A549 (cell line): ENCODE measurements around the gene CASK. TPM values are rescaled to one million over a fixed set of nuclear protein-coding genes. Genes with fewer than 3 reads are reported as not detected.

ENCODE experiments used
- ATAC-seq, 2 experiments: fragments of 200-7000 bp in 1 of 2; fragments of >200 bp in 1 of 2; cut with Nextera tagmentation in 1 of 2; cut with Tn5 transposase in 1 of 2; 3 replicates each; pipeline versions ENCODE4 v1.8.0 to v1.9.1; 2018 to 2020; ENCODE audit warnings: mild to moderate bottlenecking in 1 of 2, moderate library complexity in 1 of 2
- CTCF ChIA-PET: fragments of 300-600 bp; sonication (Branson Sonifier 250); formaldehyde crosslinking; extraction: SDS; loops from one replicate; lab custom pipeline; 2021; ENCODE audit warnings: antibody characterized with exemption, inconsistent platforms; lab: Yijun Ruan, JAX
- POLR2A ChIA-PET: fragments of 350-600 bp; formaldehyde crosslinking; extraction: SDS; loops from one replicate; lab custom pipeline; 2021; ENCODE audit warnings: antibody characterized with exemption, inconsistent platforms; lab: Yijun Ruan, JAX
- DNase-seq, 2 experiments: peaks; one replicate each; pipeline versions ENCODE4 v3.0.0 to v3.0.0-alpha.2; 2011 to 2016; ENCODE audit warnings: low read depth in 1 of 2, low spot score in 1 of 2
- FAIRE-seq: peaks from 2 replicates; lab custom pipeline; 2011; peaks lifted over from hg19 to GRCh38; lab: Jason Lieb, UNC
- H3K27ac ChIP-seq, 2 experiments: fragments of >200 bp; sonication (Bioruptor Twin); formaldehyde crosslinking; 3 replicates each; pipeline ENCODE4 v1.5.1; 2016 to 2017
- H3K4me1 ChIP-seq: fragments of >200 bp; sonication (Bioruptor Twin); formaldehyde crosslinking; 3 replicates; pipeline ENCODE4 v1.6.1; 2016
- H3K4me2 ChIP-seq: fragments of >200 bp; sonication (Bioruptor Twin); formaldehyde crosslinking; 3 replicates; pipeline ENCODE4 v1.6.1; 2016
- H3K4me3 ChIP-seq: fragments of >200 bp; sonication (Bioruptor Twin); formaldehyde crosslinking; 3 replicates; pipeline ENCODE4 v1.5.1; 2016
- H3K9me3 ChIP-seq: fragments of >200 bp; sonication (Bioruptor Twin); formaldehyde crosslinking; 3 replicates; pipeline ENCODE4 v1.6.1; 2016
- BCL3 ChIP-seq: fragments of >200 bp; sonication (Bioruptor Twin); formaldehyde crosslinking; IDR thresholded peaks from 3 replicates; pipeline ENCODE4 v1.6.1; 2016
- CBX2 ChIP-seq: fragments of 200-600 bp; sonication (generic); IDR thresholded peaks from 2 replicates; pipeline ENCODE4 v1.6.1; 2016; ENCODE audit warnings: low read depth, mild to moderate bottlenecking, borderline replicate concordance
- CHD4 ChIP-seq: fragments of 200-600 bp; sonication (generic); IDR thresholded peaks from 2 replicates; pipeline ENCODE4 v1.6.1; 2016; ENCODE audit warnings: antibody characterized with exemption, mild to moderate bottlenecking, borderline replicate concordance
- CTCF ChIP-seq: fragments of >200 bp; sonication (Bioruptor Twin); formaldehyde crosslinking; IDR thresholded peaks from 3 replicates; pipeline ENCODE4 v1.5.1; 2016
- EHMT2 ChIP-seq: fragments of 200-600 bp; sonication (generic); IDR thresholded peaks from 2 replicates; pipeline ENCODE4 v1.6.1; 2016; ENCODE audit warnings: antibody characterized with exemption, low read depth, mild to moderate bottlenecking, moderate library complexity
- ELK1 ChIP-seq: fragments of 150-350 bp; IDR thresholded peaks from 2 replicates; pipeline ENCODE4 v1.6.1; 2014; ENCODE audit warnings: low read depth, mild to moderate bottlenecking, low read length
- EP300 ChIP-seq, 2 experiments: fragments of >200 bp; sonication (Bioruptor Twin); formaldehyde crosslinking; IDR thresholded peaks; 2 replicates in 1 of 2; 3 replicates in 1 of 2; pipeline ENCODE4 v1.6.1; 2016 to 2017
- ESRRA ChIP-seq: fragments of 150-350 bp; IDR thresholded peaks from 2 replicates; pipeline ENCODE4 v1.6.1; 2014; ENCODE audit warnings: mild to moderate bottlenecking, low read length, borderline replicate concordance
- FOXS1 ChIP-seq: fragments of 250-450 bp; sonication (Bioruptor Pico); IDR thresholded peaks from 2 replicates; pipeline ENCODE4 v1.5.0; 2020; ENCODE audit warnings: mild to moderate bottlenecking, moderate library complexity
- HES2 ChIP-seq: fragments of >200 bp; sonication (Bioruptor Twin); formaldehyde crosslinking; IDR thresholded peaks from 2 replicates; pipeline ENCODE4 v1.6.1; 2016
- HEYL ChIP-seq: fragments of 250-450 bp; sonication (Bioruptor Pico); IDR thresholded peaks from 2 replicates; pipeline ENCODE4 v1.8.0; 2021; ENCODE audit warnings: mild to moderate bottlenecking, moderate library complexity
- HOXB5 ChIP-seq: fragments of 250-450 bp; sonication (Bioruptor Pico); IDR thresholded peaks from 2 replicates; pipeline ENCODE4 v1.5.0; 2020; ENCODE audit warnings: mild to moderate bottlenecking, moderate library complexity
- MAFK ChIP-seq: fragments of 450-650 bp; IDR thresholded peaks from 2 replicates; pipeline ENCODE4 v1.6.1; 2014; ENCODE audit not compliant: partially characterized antibody
- MAX ChIP-seq: IDR thresholded peaks from 2 replicates; pipeline ENCODE4 v1.6.1; 2012
- NFE2L2 ChIP-seq: fragments of 150-350 bp; conservative IDR thresholded peaks from 2 replicates; pipeline ENCODE4 v1.6.1; 2014; ENCODE audit warnings: low read length
- NR3C1 ChIP-seq: fragments of >200 bp; sonication (Bioruptor Twin); formaldehyde crosslinking; IDR thresholded peaks from 3 replicates; pipeline ENCODE4 v1.6.1; 2017
- PBX3 ChIP-seq: IDR thresholded peaks from 2 replicates; pipeline ENCODE4 v1.6.1; 2012
- RAD21 ChIP-seq, 2 experiments: fragments of >200 bp in 1 of 2; sonication (Bioruptor Twin) in 1 of 2; formaldehyde crosslinking in 1 of 2; IDR thresholded peaks in 1 of 2; conservative IDR thresholded peaks in 1 of 2; 2 replicates in 1 of 2; 3 replicates in 1 of 2; pipeline ENCODE4 v1.6.1; 2012 to 2018; ENCODE audit warnings: inconsistent platforms in 1 of 2
- RCOR1 ChIP-seq: fragments of 150-350 bp; IDR thresholded peaks from 2 replicates; pipeline ENCODE4 v1.6.1; 2014; ENCODE audit warnings: antibody characterized with exemption, low read length, low read depth
- ZFP36 ChIP-seq: fragments of 450-650 bp; IDR thresholded peaks from 2 replicates; pipeline ENCODE4 v1.6.1; 2014; ENCODE audit warnings: borderline replicate concordance; ENCODE audit not compliant: partially characterized antibody
- ZSCAN20 ChIP-seq: fragments of 250-450 bp; sonication (Bioruptor Pico); IDR thresholded peaks from 2 replicates; pipeline ENCODE4 v1.8.0; 2022; ENCODE audit warnings: mild to moderate bottlenecking, moderate library complexity
- WGBS: methylation state at CpG from one replicate; pipeline ENCODE4 v1.1.6; 2017; ENCODE audit errors: missing lambda C conversion rate; 5-methylcytosine and 5-hydroxymethylcytosine counted together
- polyA plus RNA-seq, 4 experiments: library from polyadenylated mRNA; depleted of rRNA in 3 of 4; stranded (reverse); fragments of >200 nt; fragmentation: RNase III in 1 of 4; extraction: RNeasy Plus Mini Kit Qiagen cat#74134 plus additional on column Dnase treatment in 1 of 4; gene quantifications; 2 replicates in 3 of 4; 3 replicates in 1 of 4; pipeline ENCODE4 v1.2.3, GENCODE V29; 2011 to 2017

Gene CASK
- polyA plus RNA-seq, 2 of the 4 experiments (the other 2 are of a cell fraction) = 23.3 to 57.6 TPM

GRCh38 chrX:41946235-41946634 lies 22.9 kb upstream of the CASK start (continued):
- TF ChIP-seq ESRRA = no peak
- TF ChIP-seq CHD4 = no peak
- no peak for TF ChIP-seq HOXB5
- TF ChIP-seq NR3C1 = no peak
- TF ChIP-seq MAFK = no peak
- no peak for TF ChIP-seq EP300 (IDR thresholded peaks at IDR 0.05)
- no peak for TF ChIP-seq CBX2

- Histone ChIP-seq H3K9me3 (no peaks in the 10 kb centered on the region), H3K4me2 (no peak overlapping the region), H3K4me1 (no peaks in the 10 kb centered on the region), H3K4me3 (no peak overlapping the region), H3K27ac (no peak overlapping the region)
- CTCF ChIA-PET = interaction anchor here (0.6 kb wide), 2 partner anchors 276 to 441 kb away, joined by 4 read pairs; no protein-coding TSS in a partner anchor
- POLR2A ChIA-PET = no interaction called here
- WGBS = 66% methylated on average over 3 of the region's 3 CpGs
- DNase-seq (no peak), FAIRE-seq (no peak), ATAC-seq (no peak)
- TF ChIP-seq PBX3 (no peak), NFE2L2 (no peak), RAD21 (conservative IDR thresholded peaks at IDR 0.05 in 1 of 2, IDR thresholded peaks at IDR 0.05 in 1 of 2) (no peak), ELK1 (no peak), HES2 (no peak), ZFP36 (no peak), CHD4 (no peak), MAX (no peak), FOXS1 (no peak), ESRRA (no peak), CTCF (no peak), CBX2 (no peak), RCOR1 (no peak), HEYL (CRISPR knock-in tag) (no peak), EHMT2 (no peak), BCL3 (no peak)
Measured at GRCh38 chrX:41935832-41936231, 12.5 kb upstream of the CASK start.

GRCh38 chrX:41933546-41933945 lies 10.2 kb upstream of the CASK start:
- CTCF ChIA-PET = no interaction called here
- POLR2A ChIA-PET = no interaction called here
- ATAC-seq (no peak), FAIRE-seq (peak; percentile 74), DNase-seq (no peak)
- Histone ChIP-seq H3K4me2 (no peak overlapping the region), H3K4me1 (no peaks in the 10 kb centered on the region), H3K27ac (no peak overlapping the region), H3K9me3 (no peaks in the 10 kb centered on the region), H3K4me3 (no peak overlapping the region)
- TF ChIP-seq ZSCAN20 (CRISPR knock-in tag) (no peak), MAFK (no peak)
- WGBS = 67% methylated on average over 6 of the region's 6 CpGs
